ENCODE data around the gene SLC6A11. TPM values are rescaled to one million over a fixed set of nuclear protein-coding genes. Genes with fewer than 3 reads are reported as not detected.

SLC6A11 gene
- total RNA-seq: 10 to 100 TPM in 2 of 4 donors, 1 to 10 TPM in 2; 6.2 to 13.4 (median 9.5) TPM

GRCh38 chr3:10816019-10816862, at the start of gene SLC6A11:
SLC6A11 (plus strand) TSS chr3:10816228; CDS start chr3:10816266, 38 bp downstream.
- Histone ChIP-seq H3K27me3 (peaks cover 0 to 44% (median 0%) of the 10 kb centered on the region in 4 donors), H3K9me3 (no peaks in the 10 kb centered on the region), H3K27ac (peak within 1 kb of the TSS in 3 of 4 donors; percentile 5 to 59 (median 40)), H3K36me3 (no peaks in the 10 kb centered on the region), H3K4me3 (peak within 1 kb of the TSS; percentile 40 to 67 (median 50)), H3K4me1 (peaks cover 8 to 23% (median 8%) of the 10 kb centered on the region in 3 donors)
- no peak for TF ChIP-seq POLR2A (IDR thresholded peaks at IDR 0.05)
- no peak for TF ChIP-seq CTCF (IDR thresholded peaks at IDR 0.05)
- DNase-seq: no peak
- no CpG with 5 or more reads among the region's 96 CpGs for WGBS, 2 donors
- intact Hi-C loops (cut with DNase I): no loop called here

GRCh38 chr3:10768708-10769394, 47.2 kb upstream of the SLC6A11 start:
- DNase-seq: no peak
- 79 to 86% methylated on average over 7 to 8 of the region's 10 CpGs for WGBS, 2 donors
- H3K36me3 ChIP-seq: no peaks in the 10 kb centered on the region

GRCh38 chr3:10770547-10770946, 45.5 kb upstream of the SLC6A11 start:
- no peak overlapping the region for H3K27ac ChIP-seq
- H3K4me1 ChIP-seq: peaks cover 0 to 7% (median 0%) of the 10 kb centered on the region in 3 donors
- TF ChIP-seq POLR2A (IDR thresholded peaks at IDR 0.05) (no peak), CTCF (IDR thresholded peaks at IDR 0.05) (no peak)
- H3K27me3 ChIP-seq: peaks cover 0 to 77% (median 0%) of the 10 kb centered on the region in 4 donors
- H3K9me3 ChIP-seq: peaks cover 0 to 4% (median 0%) of the 10 kb centered on the region in 3 donors
- 75 to 84% methylated on average over 6 to 10 of the region's 11 CpGs for WGBS, 2 donors
- intact Hi-C loops (cut with DNase I): no loop called here
- no peaks in the 10 kb centered on the region for H3K36me3 ChIP-seq
- H3K4me3 ChIP-seq: no peak overlapping the region
- DNase-seq: no peak

More at GRCh38 chr3:10768708-10769394, 47.2 kb upstream of the SLC6A11 start:
- intact Hi-C loops (cut with DNase I): loop anchor here (10.0 kb wide), 1 partner anchor 176 kb away; no protein-coding TSS in a partner anchor
- Histone ChIP-seq H3K27me3 (peaks cover 0 to 77% (median 0%) of the 10 kb centered on the region in 4 donors), H3K4me1 (no peaks in the 10 kb centered on the region), H3K27ac (no peak overlapping the region), H3K4me3 (no peak overlapping the region), H3K9me3 (peaks cover 0 to 4% (median 0%) of the 10 kb centered on the region in 3 donors)
- TF ChIP-seq POLR2A (IDR thresholded peaks at IDR 0.05) (no peak), CTCF (IDR thresholded peaks at IDR 0.05) (no peak)

- peaks cover 0 to 4% (median 0%) of the 10 kb centered on the region in 3 donors for H3K9me3 ChIP-seq
- TF ChIP-seq CTCF (IDR thresholded peaks at IDR 0.05): no peak
- no peak for TF ChIP-seq POLR2A (IDR thresholded peaks at IDR 0.05)
- DNase-seq: no peak
- H3K27ac ChIP-seq: no peak overlapping the region
- no peak overlapping the region for H3K4me3 ChIP-seq
- intact Hi-C loops (cut with DNase I): no loop called here
- peaks cover 0 to 77% (median 0%) of the 10 kb centered on the region in 4 donors for H3K27me3 ChIP-seq
- peaks cover 0 to 7% (median 0%) of the 10 kb centered on the region in 3 donors for H3K4me1 ChIP-seq
- H3K36me3 ChIP-seq: no peaks in the 10 kb centered on the region
- WGBS, 2 donors: 57 to 67% methylated on average over 1 to 2 of the region's 3 CpGs
Measured at GRCh38 chr3:10770981-10771380, 45.0 kb upstream of the SLC6A11 start.

All from esophagus squamous epithelium (tissue), 5 donors.